HL-60 (cell line): ENCODE measurements around the gene ASB18.

Experiments used
- REST ChIP-seq: IDR thresholded peaks from 2 replicates; pipeline ENCODE4 v1.6.1; 2012; ENCODE audit warnings: low read depth; ENCODE audit not compliant: insufficient replicate concordance
- TF ChIP-seq, protein P1 (sequence below): IDR thresholded peaks from one replicate; pipeline ENCODE4 v1.5.1; 2011; ENCODE audit warnings: low read length, control low read depth, inconsistent platforms; ENCODE audit not compliant: insufficient read depth

DNA sequence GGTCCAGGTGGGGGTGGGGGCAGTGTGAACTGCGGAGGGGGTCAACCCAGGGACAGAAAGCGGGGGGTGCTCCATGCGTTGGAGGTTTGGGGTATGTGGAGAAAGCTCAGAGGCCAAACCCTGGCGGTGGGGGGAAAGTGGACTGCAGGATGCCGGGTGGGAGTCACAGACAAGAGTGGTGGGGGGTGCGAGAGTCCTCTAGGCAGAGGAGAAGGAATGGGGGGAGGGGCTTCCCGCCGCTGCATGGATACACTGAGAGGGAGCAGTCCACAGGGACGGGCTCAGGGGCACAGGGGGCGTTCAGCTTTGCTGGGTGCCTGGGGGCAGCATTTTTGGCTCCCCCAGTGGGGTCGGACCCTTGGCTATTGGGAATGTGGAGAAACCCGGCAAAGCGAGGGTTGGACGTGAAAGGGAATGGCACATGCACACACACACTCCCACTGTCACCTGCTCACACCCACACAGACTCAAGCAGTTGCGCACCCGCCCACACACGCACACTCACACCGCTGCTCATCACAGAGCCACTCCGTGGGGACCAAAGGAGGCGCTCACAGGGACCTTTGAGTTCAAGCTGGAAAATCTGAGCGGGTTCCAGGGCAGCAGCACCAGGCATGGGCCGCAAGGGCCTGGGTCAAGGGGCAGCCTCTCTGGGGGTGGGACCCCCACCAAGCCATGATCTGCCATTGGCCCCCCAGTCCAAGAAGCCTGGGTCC is 103.7 kb downstream of the ASB18 start:
- TF ChIP-seq, protein P1, sequence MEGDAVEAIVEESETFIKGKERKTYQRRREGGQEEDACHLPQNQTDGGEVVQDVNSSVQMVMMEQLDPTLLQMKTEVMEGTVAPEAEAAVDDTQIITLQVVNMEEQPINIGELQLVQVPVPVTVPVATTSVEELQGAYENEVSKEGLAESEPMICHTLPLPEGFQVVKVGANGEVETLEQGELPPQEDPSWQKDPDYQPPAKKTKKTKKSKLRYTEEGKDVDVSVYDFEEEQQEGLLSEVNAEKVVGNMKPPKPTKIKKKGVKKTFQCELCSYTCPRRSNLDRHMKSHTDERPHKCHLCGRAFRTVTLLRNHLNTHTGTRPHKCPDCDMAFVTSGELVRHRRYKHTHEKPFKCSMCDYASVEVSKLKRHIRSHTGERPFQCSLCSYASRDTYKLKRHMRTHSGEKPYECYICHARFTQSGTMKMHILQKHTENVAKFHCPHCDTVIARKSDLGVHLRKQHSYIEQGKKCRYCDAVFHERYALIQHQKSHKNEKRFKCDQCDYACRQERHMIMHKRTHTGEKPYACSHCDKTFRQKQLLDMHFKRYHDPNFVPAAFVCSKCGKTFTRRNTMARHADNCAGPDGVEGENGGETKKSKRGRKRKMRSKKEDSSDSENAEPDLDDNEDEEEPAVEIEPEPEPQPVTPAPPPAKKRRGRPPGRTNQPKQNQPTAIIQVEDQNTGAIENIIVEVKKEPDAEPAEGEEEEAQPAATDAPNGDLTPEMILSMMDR: no peak
- no peak for TF ChIP-seq REST
